GM18508 (cell line): ENCODE measurements around the gene SMIM10L2A.
"Not testable (repeated sequence)": the region's sequence is repeated elsewhere in the genome, so short reads cannot be mapped to it uniquely, and the experiment has no call there.

ENCODE experiments used
- ATAC-seq: cut with Tn5 transposase; IDR thresholded peaks from one replicate; pipeline ENCODE4 v1.9.1; 2021; ENCODE audit warnings: moderate number of reproducible peaks; ENCODE audit not compliant: insufficient read depth, unreplicated experiment

The SMIM10L2A gene

GRCh38 chrX:135421537-135421931, 210 bp upstream of the SMIM10L2A start:
- no peak for ATAC-seq

- ATAC-seq, result not testable (repeated sequence)
Observed at GRCh38 chrX:135422810-135423168, 1.0 kb downstream of the SMIM10L2A start.

- ATAC-seq, result not testable (repeated sequence)
Observed at GRCh38 chrX:135423173-135423864, 1.6 kb downstream of the SMIM10L2A start.

GRCh38 chrX:135424469-135424868, 2.7 kb downstream of the SMIM10L2A start:
- ATAC-seq, result no peak

- no peak for ATAC-seq
Observed at GRCh38 chrX:135425026-135425965, 3.6 kb downstream of the SMIM10L2A start.

- no peak for ATAC-seq
Observed at GRCh38 chrX:135429429-135429828, 7.7 kb downstream of the SMIM10L2A start.

GRCh38 chrX:135431886-135432285, 10.1 kb downstream of the SMIM10L2A start:
- ATAC-seq, result no peak

GRCh38 chrX:135432453-135432852, 10.7 kb downstream of the SMIM10L2A start:
- ATAC-seq, result no peak

- no peak for ATAC-seq
Observed at GRCh38 chrX:135432881-135433521, 11.3 kb downstream of the SMIM10L2A start.

- ATAC-seq, result no peak
Observed at GRCh38 chrX:135433531-135434257, 11.9 kb downstream of the SMIM10L2A start.

- no peak for ATAC-seq
Observed at GRCh38 chrX:135434258-135435138, 12.8 kb downstream of the SMIM10L2A start.

GRCh38 chrX:135435139-135435922, 13.6 kb downstream of the SMIM10L2A start:
- no peak for ATAC-seq

GRCh38 chrX:135435933-135436332, 14.2 kb downstream of the SMIM10L2A start:
- no peak for ATAC-seq

- ATAC-seq, result no peak
Observed at GRCh38 chrX:135436456-135436855, 14.7 kb downstream of the SMIM10L2A start.

GRCh38 chrX:135436966-135437866, 15.5 kb downstream of the SMIM10L2A start:
- ATAC-seq, result no peak

GRCh38 chrX:135437867-135438733, 16.4 kb downstream of the SMIM10L2A start:
- no peak for ATAC-seq

GRCh38 chrX:135438734-135439043, 16.9 kb downstream of the SMIM10L2A start:
- no peak for ATAC-seq
